HG02840 (cell line): ENCODE measurements around the gene ASAP2.

ENCODE experiments used
- ATAC-seq: cut with Tn5 transposase; IDR thresholded peaks from one replicate; pipeline ENCODE4 v1.9.1; 2021; ENCODE audit warnings: mild to moderate bottlenecking, moderate library complexity, moderate number of reproducible peaks; ENCODE audit not compliant: unreplicated experiment, low FRiP score

The ASAP2 gene

DNA sequence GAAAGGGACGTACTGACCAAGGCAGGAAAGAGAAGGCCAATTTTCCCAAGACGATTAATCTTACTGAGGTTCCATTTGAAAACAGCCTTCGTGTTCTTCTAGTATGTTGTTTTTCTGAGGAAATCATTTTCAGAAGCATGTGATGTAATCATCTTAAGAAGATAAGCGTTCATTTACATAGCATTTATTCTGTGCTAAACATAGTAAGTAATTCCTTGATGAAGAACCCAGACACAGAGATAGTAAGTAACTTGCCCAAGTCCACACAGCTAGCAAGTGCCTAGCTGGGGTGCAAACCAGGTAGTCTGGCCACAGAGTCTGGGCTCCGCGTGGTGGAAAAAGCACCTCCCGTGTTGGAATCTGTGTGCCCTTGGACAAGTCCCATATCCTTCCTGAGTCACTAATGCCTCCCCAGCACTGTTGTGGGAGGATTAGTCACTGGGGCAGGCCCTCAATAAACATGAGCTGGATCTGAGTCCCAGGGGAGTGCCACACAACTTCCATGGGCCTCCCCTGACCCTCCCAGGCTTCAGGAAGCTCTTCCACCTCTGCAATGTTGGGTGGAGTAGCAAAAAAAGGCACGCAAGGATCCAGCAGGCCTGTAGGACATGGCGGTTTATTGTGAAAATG lies 26.9 kb upstream of the ASAP2 start:
- no peak for ATAC-seq

- no peak for ATAC-seq
Measured at GRCh38 chr2:9184361-9184760, 22.3 kb upstream of the ASAP2 start.

- ATAC-seq: no peak
Measured at GRCh38 chr2:9187620-9188214, 18.9 kb upstream of the ASAP2 start.

GRCh38 chr2:9188823-9189222 lies 17.8 kb upstream of the ASAP2 start:
- ATAC-seq: no peak

DNA sequence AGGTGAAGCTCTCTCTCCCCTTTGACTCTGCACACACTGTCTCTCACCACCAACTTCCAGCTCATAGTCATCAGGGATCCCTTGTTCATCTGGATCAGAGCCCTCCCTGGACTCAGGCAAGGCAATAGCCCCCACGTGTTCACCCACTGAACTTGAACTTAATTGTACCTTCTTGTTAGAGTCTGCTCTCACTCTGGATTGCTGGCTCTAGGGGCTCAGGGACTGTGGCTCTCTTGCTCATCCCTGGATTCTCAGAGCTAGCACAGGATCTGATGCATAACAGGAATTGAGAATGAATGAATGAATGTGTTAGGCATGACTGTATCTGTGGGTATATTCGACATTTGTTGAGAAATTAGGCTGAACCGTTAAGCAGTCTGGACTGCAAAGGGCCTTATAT lies 16.7 kb upstream of the ASAP2 start:
- no peak for ATAC-seq

DNA sequence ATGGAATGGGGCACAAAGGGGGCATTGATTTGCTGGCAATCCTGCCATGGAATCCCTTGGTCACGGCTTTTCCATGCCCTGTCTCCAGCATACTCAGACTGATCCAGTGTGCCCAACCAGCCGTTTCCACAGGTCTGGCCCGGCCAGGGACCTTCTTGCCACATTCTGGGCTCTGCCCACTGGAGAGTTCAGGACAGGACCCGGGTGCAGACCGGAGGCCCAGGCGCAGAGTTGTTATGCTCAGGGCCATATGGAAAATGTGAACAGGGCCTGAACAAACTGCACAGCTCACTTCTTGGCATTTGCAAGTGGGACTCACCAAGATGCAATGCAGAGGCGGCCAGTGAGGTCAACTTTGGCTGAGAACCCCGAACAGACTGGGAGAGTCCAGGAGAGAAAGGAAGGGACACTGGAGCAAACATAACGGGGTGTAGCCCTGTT lies 15.6 kb upstream of the ASAP2 start:
- no peak for ATAC-seq

DNA sequence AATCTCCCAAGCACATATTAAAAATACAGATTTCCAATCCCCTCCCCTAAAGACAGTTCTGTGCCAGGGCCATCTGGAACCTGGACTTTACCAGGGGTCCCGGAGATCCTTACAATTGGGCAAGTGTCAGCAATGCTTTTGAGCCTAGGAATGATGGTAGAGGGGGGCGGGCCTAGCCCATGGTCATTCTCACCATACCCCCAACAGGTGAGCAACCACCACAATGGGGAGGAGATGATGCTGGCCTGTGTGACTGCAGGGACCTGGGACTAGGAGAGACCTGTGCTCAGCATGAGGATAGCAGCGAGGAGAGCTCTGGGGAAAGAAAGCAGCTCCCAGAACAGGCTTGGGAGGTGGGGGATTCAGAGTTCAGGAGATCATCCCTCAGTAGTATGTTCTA lies 13.9 kb upstream of the ASAP2 start:
- ATAC-seq: no peak

GRCh38 chr2:9194352-9194751 lies 12.3 kb upstream of the ASAP2 start:
- no peak for ATAC-seq

DNA sequence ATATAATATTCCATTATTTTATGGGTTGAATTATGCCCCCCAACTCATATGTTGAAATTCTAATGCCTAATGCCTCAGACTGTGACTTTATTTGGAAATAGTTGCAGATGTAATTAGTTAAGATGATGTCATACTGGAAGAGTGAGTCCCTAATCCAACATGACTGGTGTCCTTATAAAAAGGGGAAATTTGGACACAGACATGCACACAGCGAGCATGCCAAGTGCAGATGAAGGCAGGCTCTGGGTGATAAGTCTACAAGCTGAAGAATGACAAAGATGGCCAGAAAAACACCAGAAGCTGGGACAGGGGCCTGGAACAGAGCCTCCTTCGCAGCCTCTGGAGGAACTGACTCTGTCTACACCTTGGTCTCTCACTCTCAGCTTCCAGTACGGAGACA lies 10.0 kb upstream of the ASAP2 start:
- ATAC-seq: no peak

GRCh38 chr2:9197916-9198315 lies 8.7 kb upstream of the ASAP2 start:
- ATAC-seq: no peak

- ATAC-seq: no peak
Measured at GRCh38 chr2:9199716-9200632, 6.6 kb upstream of the ASAP2 start.

DNA sequence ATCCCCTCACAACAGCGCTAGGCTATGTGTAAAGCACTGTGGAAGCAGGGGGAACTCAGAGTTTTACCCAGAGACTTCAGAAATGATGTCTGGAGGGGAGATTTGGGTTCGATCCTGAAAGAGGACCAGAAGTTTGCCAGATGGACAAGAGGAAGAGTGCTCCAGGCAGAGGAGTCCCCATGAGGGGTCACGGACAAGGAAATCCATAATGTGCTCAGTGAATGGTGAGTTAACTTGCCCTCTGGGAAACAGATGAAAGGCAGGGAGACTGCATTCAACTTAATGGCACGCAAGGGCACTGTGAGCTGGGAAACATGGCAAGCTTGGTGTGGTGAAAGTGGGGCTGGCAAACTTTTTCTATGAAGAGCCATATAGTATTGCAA lies 6.0 kb upstream of the ASAP2 start:
- no peak for ATAC-seq

DNA sequence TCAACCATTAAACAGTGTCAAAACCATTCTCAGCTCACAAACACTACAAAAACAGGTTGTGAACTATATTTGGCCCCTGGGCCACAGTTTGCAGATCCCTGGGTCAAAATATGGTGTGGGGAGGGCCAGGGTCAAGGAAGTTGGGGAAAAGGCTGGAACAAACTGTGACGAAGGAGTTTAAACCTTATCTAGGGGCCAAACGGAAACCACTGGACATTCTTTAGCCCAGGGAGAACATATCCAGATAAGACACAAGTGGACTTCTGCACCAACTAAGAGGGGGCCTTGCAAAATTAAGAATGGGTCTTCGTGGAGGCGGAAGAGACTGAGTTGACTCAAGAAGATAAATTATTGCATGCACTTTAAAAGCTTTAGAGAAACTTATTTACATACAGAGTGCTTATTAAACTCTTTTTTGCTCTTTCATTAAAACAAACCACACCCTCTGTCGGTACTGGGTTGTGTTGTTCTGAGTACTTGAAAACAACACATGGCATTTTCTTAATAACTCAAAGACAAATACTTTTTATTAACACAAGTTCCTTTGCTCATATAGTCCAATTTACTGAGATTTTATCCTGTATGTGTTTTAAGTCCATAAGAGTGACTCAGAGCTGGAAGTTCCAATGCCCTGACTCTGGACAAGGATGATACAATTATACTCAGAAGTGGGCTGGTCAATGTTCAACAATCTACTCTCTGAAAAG lies 5.3 kb upstream of the ASAP2 start:
- no peak for ATAC-seq

DNA sequence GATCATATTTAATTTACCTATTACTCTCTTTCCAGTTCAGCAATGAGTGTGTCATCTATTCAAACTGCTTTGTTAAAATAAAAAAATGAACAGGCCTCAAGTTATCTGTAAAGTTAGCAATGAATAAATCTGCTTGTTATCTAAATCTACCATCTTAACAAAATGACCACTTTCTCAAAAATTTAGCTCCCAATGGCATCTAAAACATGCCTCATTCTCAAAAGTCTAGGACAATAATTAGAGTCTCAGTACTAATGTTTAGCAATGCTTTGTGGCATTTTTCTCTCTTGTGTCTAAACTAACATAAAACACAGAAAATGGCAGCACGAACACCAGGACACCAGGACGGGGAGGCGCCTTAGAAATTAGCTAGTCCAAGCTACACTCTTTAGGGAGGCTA lies 3.6 kb upstream of the ASAP2 start:
- no peak for ATAC-seq

DNA sequence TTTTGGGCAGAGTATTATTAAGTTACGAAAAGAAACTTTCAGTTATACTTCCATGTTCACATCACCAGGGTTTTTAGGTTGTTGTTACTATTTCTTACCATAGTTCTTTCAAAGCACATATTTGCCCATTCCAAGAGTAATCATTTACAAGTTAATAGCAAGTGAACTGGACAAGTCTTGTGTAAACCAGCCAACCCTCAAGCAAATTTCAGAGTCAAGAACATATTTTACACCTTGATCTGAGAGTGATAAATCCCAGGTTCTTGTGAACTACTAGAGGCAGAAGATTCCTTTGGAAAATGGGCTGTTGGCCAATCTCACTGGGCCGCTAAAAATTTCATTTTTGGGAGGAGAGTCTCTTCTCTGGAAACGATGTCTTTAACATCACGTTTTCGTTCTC lies 2.7 kb upstream of the ASAP2 start:
- no peak for ATAC-seq

- ATAC-seq: no peak
Measured at GRCh38 chr2:9204939-9205338, 1.7 kb upstream of the ASAP2 start.

GRCh38 chr2:9205486-9205885 lies 1.1 kb upstream of the ASAP2 start:
- no peak for ATAC-seq

DNA sequence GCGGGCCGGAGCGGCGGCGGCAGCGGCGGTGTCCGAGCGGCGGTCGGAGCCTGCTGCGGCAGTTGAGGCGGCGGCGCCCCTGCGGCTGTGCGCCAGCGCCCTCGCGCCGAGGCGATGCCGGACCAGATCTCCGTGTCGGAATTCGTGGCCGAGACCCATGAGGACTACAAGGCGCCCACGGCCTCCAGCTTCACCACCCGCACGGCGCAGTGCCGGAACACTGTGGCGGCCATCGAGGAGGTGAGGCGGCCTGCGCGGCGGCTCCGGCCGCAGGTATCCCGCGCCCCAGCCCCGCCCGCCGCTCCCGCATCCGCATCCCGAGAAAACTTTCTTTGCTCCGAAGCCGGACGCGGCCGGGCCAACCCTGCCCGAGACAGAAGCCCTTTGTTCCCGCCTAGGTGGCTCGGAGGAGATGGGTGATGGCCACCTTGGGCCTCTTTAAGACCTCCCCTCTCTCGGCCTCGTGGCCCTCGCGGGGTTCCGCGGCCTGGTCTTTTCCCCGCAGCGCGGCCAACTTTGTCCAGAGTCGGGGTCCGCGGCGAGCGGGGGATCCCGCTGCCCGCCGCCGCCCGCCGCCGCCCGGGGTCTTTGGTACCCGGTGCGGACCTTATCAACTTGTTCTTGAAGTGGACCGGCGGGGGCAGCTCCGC lies 504 bp downstream of the ASAP2 start:
- ATAC-seq: no peak

GRCh38 chr2:9207641-9208311 lies 1.2 kb downstream of the ASAP2 start:
- no peak for ATAC-seq

DNA sequence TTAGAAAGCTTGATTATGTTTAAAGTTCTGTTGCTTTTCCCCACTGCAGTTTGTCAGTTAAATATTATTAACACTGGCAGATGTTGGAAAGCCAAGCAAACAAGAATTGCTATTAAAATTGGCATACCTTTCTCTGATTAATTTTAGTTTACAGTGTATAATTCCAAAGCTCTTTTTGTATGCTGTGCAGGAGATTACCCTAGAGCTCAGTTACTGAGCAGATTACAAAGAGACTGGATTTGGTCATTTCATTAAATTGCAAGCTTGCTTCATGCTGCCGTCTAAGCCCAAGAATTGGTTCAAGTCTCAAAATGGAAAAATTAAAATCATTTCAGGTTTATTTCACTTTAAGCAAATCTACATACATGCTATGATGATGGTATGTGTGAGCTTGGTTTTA lies 2.3 kb downstream of the ASAP2 start:
- no peak for ATAC-seq
